Muscle layer of duodenum (tissue), 2 donors: ENCODE measurements around the gene ACO2.
"Not testable (repeated sequence)": the region's sequence is repeated elsewhere in the genome, so short reads cannot be mapped to it uniquely, and the experiment has no call there.

Experiments
- H3K27ac ChIP-seq: one replicate; pipeline ENCODE4 v1.7.0; 2013; ENCODE audit warnings: mild to moderate bottlenecking, low read length
- H3K27me3 ChIP-seq: one replicate; pipeline ENCODE4 v1.7.0; 2013; ENCODE audit warnings: low read depth, mild to moderate bottlenecking, control low read depth, low read length
- H3K36me3 ChIP-seq, 2 donors: one replicate each; pipeline ENCODE4 v1.7.0; 2013; ENCODE audit warnings: low read length in 2 of 2, control low read depth in 1 of 2, mild to moderate bottlenecking in 1 of 2; ENCODE audit not compliant: insufficient read depth in 2 of 2, control insufficient read depth in 1 of 2
- H3K4me1 ChIP-seq, 2 donors: one replicate each; pipeline ENCODE4 v1.7.0; 2013; ENCODE audit warnings: low read length in 2 of 2, mild to moderate bottlenecking in 2 of 2, control low read depth in 1 of 2, moderate library complexity in 1 of 2; ENCODE audit not compliant: insufficient read depth in 2 of 2, control insufficient read depth in 1 of 2
- H3K4me3 ChIP-seq, 2 donors: one replicate each; pipeline ENCODE4 v1.7.0; 2013; ENCODE audit warnings: low read length in 2 of 2, low read depth in 1 of 2, mild to moderate bottlenecking in 1 of 2
- H3K9me3 ChIP-seq, 2 donors: one replicate each; pipeline ENCODE4 v1.7.0; 2013; ENCODE audit warnings: low read length in 2 of 2, control low read depth in 1 of 2, mild to moderate bottlenecking in 1 of 2; ENCODE audit not compliant: control insufficient read depth in 1 of 2
- donor health status: healthy.

ACO2 gene

DNA sequence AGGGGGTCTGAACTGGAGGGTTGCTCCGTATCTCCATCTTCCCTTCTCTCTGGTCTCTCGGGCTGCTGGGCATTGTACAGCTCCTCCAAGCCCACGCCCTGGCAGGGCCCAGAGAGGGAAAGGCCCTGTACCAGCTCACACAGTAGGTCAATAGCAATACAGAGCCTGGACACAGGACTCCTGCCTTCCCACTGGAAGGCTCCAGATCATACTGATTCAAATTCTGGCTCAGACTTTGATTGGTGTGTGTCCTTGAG, 98.5 kb downstream of the ACO2 start:
- H3K27me3 ChIP-seq, result no peaks in the 10 kb centered on the region
- H3K9me3 ChIP-seq, result no peaks in the 10 kb centered on the region
- no peaks in the 10 kb centered on the region for H3K36me3 ChIP-seq
- H3K4me1 ChIP-seq, result peaks cover 0 to 5% of the 10 kb centered on the region in 2 donors
- no peak overlapping the region for H3K4me3 ChIP-seq
- H3K27ac ChIP-seq, result no peak overlapping the region

DNA sequence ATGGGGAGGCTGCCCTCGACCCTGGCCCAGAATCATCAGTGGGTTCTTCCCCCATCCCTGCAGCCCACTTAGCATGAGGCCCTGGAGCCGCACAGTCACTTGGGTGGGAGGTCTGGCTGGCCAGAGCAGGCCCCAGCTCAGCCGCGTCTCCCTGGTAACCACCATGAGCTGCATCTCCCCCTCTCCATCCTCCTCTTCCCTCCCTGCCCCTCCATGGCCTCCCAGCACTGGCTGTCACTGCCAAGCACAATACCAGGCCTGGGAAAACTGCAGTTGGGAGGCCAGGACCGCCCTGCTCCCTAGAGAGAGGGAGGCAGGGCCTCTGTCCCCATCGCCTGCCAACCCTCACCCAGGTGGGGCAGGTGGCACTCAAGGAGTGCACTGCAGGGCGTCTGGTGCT, 99.9 kb downstream of the ACO2 start:
- H3K9me3 ChIP-seq, result no peaks in the 10 kb centered on the region
- H3K27ac ChIP-seq, result no peak overlapping the region
- H3K27me3 ChIP-seq, result no peaks in the 10 kb centered on the region
- peaks cover 0 to 5% of the 10 kb centered on the region in 2 donors for H3K4me1 ChIP-seq
- H3K4me3 ChIP-seq, result no peak overlapping the region
- H3K36me3 ChIP-seq, result no peaks in the 10 kb centered on the region

DNA sequence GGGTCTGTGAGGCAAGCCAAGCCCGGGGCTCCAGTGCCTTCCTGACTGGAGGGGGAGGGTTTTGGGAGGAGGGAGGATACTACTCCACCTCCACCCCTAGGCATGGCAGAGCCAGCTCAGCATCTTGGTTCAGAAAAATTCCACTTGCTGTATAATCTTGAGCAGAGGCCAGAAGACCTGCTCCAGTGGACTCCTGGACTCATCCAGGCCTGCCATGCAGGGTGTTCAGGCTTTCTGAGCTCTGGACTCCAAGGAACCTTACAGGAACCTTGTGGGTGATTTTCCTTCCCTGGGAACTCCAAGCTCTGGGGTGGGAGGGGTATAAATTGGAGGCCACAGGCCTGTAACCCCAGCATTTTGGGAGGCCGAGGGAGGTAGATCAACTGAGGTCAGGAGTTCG, 101.3 kb downstream of the ACO2 start:
- no peaks in the 10 kb centered on the region for H3K27me3 ChIP-seq
- no peaks in the 10 kb centered on the region for H3K36me3 ChIP-seq
- no peak overlapping the region for H3K4me3 ChIP-seq
- H3K27ac ChIP-seq, result no peak overlapping the region
- H3K4me1 ChIP-seq, result peaks cover 0 to 13% of the 10 kb centered on the region in 2 donors
- no peaks in the 10 kb centered on the region for H3K9me3 ChIP-seq

DNA sequence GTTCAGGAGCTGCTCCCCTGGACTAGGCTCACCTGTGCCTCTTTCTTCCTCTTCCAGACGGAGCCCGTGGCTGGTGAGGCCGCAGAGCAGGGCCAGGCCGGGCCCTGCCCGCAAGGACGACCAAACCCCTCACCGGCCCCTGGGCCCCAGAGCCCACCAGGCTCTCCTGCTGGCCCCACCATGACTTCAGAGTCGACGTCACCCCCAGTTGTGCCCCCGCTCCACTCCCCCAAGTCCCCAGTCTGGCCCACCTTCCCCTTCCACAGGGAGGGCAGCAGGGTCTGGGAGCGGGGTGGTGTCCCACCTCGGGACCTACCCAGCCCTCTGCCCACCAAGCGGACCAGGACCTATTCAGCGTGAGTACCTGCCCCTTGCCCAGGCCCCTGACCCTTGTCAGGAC, 102.9 kb downstream of the ACO2 start:
- Histone ChIP-seq H3K27me3 (no peaks in the 10 kb centered on the region), H3K4me3 (no peak overlapping the region), H3K27ac (no peak overlapping the region), H3K36me3 (peaks cover 3 to 13% of the 10 kb centered on the region in 2 donors), H3K9me3 (no peaks in the 10 kb centered on the region), H3K4me1 (peaks cover 0 to 10% of the 10 kb centered on the region in 2 donors)

DNA sequence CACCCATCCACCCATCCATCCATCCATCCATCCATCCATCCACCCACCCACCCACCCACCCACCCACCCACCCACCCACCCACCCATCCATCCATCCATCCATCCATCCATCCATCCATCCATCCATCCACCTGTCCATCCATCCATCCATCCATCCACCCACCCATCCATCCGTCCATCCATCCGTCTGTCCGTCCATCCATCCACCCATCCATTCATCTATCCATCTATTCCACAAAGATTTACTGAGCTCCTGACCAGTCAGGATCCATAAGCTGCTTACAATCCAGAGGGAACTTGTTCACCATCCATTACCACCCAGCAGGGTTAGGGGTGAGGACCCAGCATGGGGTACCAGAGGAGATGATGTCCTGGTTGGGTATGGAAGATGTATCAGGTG, 103.4 kb downstream of the ACO2 start:
- not testable (repeated sequence) for H3K9me3 ChIP-seq, H3K4me1 ChIP-seq
- H3K36me3 ChIP-seq, result peaks cover 6 to 13% of the 10 kb centered on the region in 2 donors

DNA sequence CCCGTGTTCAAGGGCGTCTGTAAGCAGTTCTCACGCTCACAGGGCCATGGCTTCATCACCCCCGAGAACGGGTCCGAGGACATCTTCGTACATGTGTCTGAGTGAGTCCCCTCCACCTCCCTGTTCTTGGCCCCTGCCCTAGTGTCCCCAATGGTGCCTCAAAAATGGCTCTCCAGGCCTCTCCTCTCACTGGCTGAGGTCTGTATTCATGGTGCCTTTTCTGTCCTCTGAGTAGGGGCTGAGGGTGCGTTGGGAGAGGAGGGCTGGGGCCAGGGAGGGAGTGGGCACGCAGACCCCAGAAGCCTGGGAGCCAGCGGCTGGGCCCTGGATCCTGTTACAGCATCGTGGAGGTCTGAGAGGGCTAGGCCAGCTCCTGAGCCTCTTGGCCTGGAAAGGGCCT, 104.8 kb downstream of the ACO2 start:
- Histone ChIP-seq H3K27ac (no peak overlapping the region), H3K4me1 (peaks cover 0 to 10% of the 10 kb centered on the region in 2 donors), H3K9me3 (no peaks in the 10 kb centered on the region)

More for the DNA sequence above, 103.4 kb downstream of the ACO2 start:
- H3K27ac ChIP-seq, H3K4me3 ChIP-seq, H3K27me3 ChIP-seq: not testable (repeated sequence)

DNA sequence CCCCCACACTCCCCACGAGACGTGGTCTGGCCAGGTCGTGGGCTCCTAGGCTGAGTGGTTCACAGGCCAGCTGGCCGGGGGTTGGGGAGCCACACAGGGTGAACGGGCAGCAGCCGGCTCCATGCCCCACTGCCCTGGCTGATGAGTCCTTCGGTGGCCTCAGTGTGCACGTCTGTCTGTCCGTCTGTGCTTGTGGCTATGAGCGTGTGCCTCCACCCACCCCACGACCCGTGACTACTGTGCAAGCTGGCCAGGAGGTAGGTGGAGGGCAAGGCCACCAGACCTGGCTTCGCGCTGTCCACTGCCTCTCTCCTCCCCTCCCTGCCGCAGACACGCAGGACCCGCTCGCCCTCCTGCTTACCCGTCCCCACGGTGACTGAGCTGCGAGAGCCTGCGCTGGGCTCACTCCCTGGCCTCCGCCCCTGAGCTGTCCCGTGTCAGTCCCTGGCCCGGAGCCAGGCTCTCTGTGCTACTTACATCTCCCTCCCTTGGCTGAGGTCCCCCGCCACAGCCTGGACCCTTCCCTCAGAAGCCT, 106.0 kb downstream of the ACO2 start:
- Histone ChIP-seq H3K4me1 (peaks cover 0 to 10% of the 10 kb centered on the region in 2 donors), H3K36me3 (peaks cover 18 to 32% of the 10 kb centered on the region in 2 donors), H3K4me3 (no peak overlapping the region), H3K9me3 (no peaks in the 10 kb centered on the region), H3K27ac (no peak overlapping the region), H3K27me3 (no peaks in the 10 kb centered on the region)

More for the DNA sequence above, 104.8 kb downstream of the ACO2 start:
- H3K36me3 ChIP-seq, result peaks cover 12 to 20% of the 10 kb centered on the region in 2 donors
- no peak overlapping the region for H3K4me3 ChIP-seq
- no peaks in the 10 kb centered on the region for H3K27me3 ChIP-seq

DNA sequence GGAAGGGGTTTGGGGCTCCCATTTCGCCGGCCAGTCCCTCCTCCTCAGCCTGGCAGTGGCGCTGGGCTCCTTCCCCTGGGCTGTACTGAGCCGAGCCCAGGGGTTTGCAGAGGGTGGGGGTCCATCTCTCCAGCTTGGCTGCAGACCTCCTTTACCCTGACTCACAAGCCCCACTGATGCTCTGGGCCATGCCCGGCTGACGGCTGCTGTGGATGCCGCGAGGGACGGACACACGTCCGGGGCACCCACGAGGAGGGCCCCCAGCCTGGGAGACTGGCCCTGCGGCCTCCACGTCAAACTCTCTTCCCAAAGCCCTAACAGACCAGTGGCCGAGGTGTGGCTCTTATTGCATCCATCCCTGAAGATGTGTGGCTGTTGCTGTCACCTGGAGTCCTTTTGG, 106.6 kb downstream of the ACO2 start:
- H3K36me3 ChIP-seq, result peaks cover 22 to 37% of the 10 kb centered on the region in 2 donors

DNA sequence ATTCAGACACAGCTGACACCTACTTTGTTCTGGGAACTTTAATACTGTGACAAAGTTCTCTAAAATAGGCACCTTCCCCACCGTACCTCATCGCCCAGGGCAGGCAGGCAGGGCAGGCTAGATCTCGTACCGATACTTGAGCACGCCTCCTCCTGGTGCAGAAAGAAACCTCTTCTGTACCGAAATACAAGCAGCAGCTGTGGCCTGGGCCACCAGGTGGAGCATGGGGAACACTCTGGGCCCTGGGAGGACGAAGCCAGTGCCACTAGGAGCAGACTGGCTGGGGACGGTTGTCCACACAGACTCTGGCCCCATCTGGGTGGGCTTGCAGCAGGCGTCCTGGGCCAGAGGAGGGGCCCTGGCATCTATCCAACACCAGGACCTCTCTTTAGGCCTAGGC, 108.0 kb downstream of the ACO2 start:
- Histone ChIP-seq H3K27ac (no peak overlapping the region), H3K9me3 (no peaks in the 10 kb centered on the region), H3K27me3 (no peaks in the 10 kb centered on the region), H3K36me3 (peaks cover 22 to 38% of the 10 kb centered on the region in 2 donors), H3K4me3 (no peak overlapping the region), H3K4me1 (peaks cover 0 to 10% of the 10 kb centered on the region in 2 donors)

More for the DNA sequence above, 106.6 kb downstream of the ACO2 start:
- no peaks in the 10 kb centered on the region for H3K9me3 ChIP-seq
- no peak overlapping the region for H3K4me3 ChIP-seq
- H3K4me1 ChIP-seq, result peaks cover 0 to 10% of the 10 kb centered on the region in 2 donors
- no peaks in the 10 kb centered on the region for H3K27me3 ChIP-seq
- no peak overlapping the region for H3K27ac ChIP-seq

DNA sequence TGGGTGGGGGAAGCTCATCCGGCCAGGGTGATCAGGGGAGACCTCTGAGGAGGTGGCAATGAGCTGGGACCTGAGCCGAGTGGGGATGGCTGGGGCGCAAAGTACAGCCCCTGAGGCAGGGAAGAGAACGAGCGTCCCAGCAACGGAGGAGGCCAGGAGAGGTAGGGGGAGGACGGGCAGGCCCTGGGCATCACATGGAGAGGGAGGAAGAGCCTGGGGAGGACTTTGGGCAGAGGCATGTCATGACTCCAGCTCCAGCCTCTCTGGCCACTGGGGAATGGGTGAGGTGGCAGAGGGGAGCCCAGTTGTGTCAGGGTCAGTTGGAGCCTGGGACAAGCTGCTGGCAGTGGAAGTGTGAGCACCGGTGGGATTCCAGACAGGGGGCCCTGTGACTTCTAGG, 109.2 kb downstream of the ACO2 start:
- Histone ChIP-seq H3K27me3 (no peaks in the 10 kb centered on the region), H3K4me3 (no peak overlapping the region), H3K36me3 (peaks cover 30 to 51% of the 10 kb centered on the region in 2 donors), H3K4me1 (peaks cover 0 to 10% of the 10 kb centered on the region in 2 donors), H3K27ac (no peak overlapping the region), H3K9me3 (no peaks in the 10 kb centered on the region)
